ENCODE results near the gene DAZ2.
"Not testable (repeated sequence)": the region's sequence is repeated elsewhere in the genome, so short reads cannot be mapped to it uniquely, and the experiment has no call there.

- not testable (repeated sequence) for TF ChIP-seq CTCF (IDR thresholded peaks at IDR 0.05); POLR2A (IDR thresholded peaks at IDR 0.05; ENCODE audit: low read depth); POLR2AphosphoS5 (IDR thresholded peaks at IDR 0.05); EP300 (IDR thresholded peaks at IDR 0.05)
Observed at GRCh38 chrY:23210681-23211080, 8.7 kb upstream of the DAZ2 start.
